Gastrocnemius medialis (tissue), 4 donors: Measurements from ENCODE around the gene DNAH2. TPM values are rescaled to one million over a fixed set of nuclear protein-coding genes. Genes with fewer than 3 reads are reported as not detected.

Experiments
- ATAC-seq, 2 donors: fragments of 150-250 bp; one replicate each; pipeline ENCODE4 v1.9.1; 2016
- DNase-seq, 2 donors: peaks; one replicate each; pipeline ENCODE4 v3.0.0-alpha.2; 2019
- H3K27ac ChIP-seq, 4 donors: fragments of 200-600 bp; sonication (generic); 1 replicate in 1 of 4; 2 replicates in 3 of 4; pipeline ENCODE4 v1.5.1; 2016 to 2018; ENCODE audit warnings: mild to moderate bottlenecking in 2 of 4, moderate library complexity in 1 of 4
- H3K27me3 ChIP-seq, 3 donors: fragments of 200-600 bp; sonication (generic) in 2 of 3; 1 replicate in 1 of 3; 2 replicates in 2 of 3; pipeline versions ENCODE4 v1.5.1 to v1.6.0; 2016 to 2019; ENCODE audit warnings: mild to moderate bottlenecking in 1 of 3, moderate library complexity in 1 of 3
- H3K36me3 ChIP-seq, 2 donors: fragments of 200-600 bp; sonication (generic) in 1 of 2; one replicate each; pipeline ENCODE4 v1.5.1; 2017 to 2018
- H3K4me1 ChIP-seq, 2 donors: fragments of 200-600 bp; sonication (generic) in 1 of 2; one replicate each; pipeline ENCODE4 v1.5.1; 2016 to 2017; ENCODE audit warnings: mild to moderate bottlenecking in 2 of 2
- H3K4me3 ChIP-seq, 4 donors: fragments of 200-600 bp; sonication (generic) in 3 of 4; 1 replicate in 1 of 4; 2 replicates in 3 of 4; pipeline ENCODE4 v1.5.1; 2016 to 2019; ENCODE audit warnings: mild to moderate bottlenecking in 2 of 4
- H3K9me3 ChIP-seq, 3 donors: fragments of 200-600 bp; sonication (generic) in 2 of 3; 1 replicate in 1 of 3; 2 replicates in 2 of 3; pipeline ENCODE4 v1.5.1; 2016 to 2019
- POLR2A ChIP-seq, 2 donors: fragments of 450-650 bp; IDR thresholded peaks; one replicate each; pipeline ENCODE4 v1.6.1; 2017; ENCODE audit warnings: antibody characterized with exemption in 2 of 2, mild to moderate bottlenecking in 2 of 2, moderate library complexity in 2 of 2
- in situ Hi-C, 4 donors: fragments of 200-750 bp; cut with MboI; loops; one replicate each; pipeline versions ENCODE4 v1.15.0 to v1.8.0; 2017; ENCODE audit warnings: low sequenced_read_pairs in 4 of 4
- intact Hi-C: fragments of 100-400 bp; cut with DNase I; formaldehyde crosslinking; loops from one replicate; pipeline ENCODE4 v1.15.1; 2023; ENCODE audit warnings: low total_unique reads
- total RNA-seq, 4 donors: library from RNA; depleted of rRNA; stranded (reverse); fragments of >200 nt; gene quantifications; one replicate each; pipeline versions ENCODE4 v1.1.0 to v1.2.3, GENCODE V29; 2016
- TF ChIP-seq, protein P1 (sequence below), 5 experiments: fragments of 450-650 bp in 3 of 5; fragments of 200-600 bp in 2 of 5; sonication (generic) in 2 of 5; IDR thresholded peaks in 4 of 5; conservative IDR thresholded peaks in 1 of 5; 1 replicate in 4 of 5; 2 replicates in 1 of 5; pipeline ENCODE4 v1.5.1; 2016 to 2019; ENCODE audit warnings: antibody characterized with exemption in 5 of 5, mild to moderate bottlenecking in 3 of 5, moderate library complexity in 3 of 5

The DNAH2 gene
- total RNA-seq, 4 donors from 2014 or later, result not detected

DNA sequence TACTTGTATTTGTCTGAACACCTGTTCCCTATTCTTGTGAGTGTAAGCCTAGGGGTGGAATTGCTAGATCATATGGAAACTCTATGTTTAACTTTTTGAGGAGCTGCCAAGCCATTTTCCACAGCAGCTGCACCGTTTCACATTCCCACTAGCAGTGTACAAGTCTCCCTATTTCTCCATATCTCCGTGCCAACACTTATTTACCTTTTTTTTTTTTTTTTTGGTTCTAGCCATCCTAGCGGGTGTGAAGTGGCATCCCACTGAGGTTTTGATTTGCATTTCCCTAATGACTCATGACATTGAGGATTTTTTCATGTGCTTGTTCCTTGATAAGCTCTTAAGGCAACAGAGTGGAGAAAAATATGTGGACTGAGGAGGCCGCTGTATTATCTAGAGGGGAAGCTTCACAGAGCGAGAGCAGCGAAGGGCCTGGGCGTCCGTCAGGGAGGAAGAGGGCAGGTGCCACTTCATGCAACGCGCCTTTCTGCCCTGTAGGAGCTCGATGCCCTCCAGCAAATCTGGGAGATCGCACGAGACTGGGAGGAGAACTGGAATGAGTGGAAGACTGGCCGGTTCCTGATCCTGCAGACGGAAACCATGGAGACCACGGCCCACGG lies 50.0 kb downstream of the DNAH2 start:
- Histone ChIP-seq H3K4me3 (no peak overlapping the region), H3K27ac (no peak overlapping the region), H3K4me1 (no peaks in the 10 kb centered on the region), H3K36me3 (no peaks in the 10 kb centered on the region), H3K27me3 (peaks cover 0 to 4% (median 3%) of the 10 kb centered on the region in 3 donors), H3K9me3 (no peaks in the 10 kb centered on the region)
- in situ Hi-C loops, result no loop called here
- TF ChIP-seq POLR2A (IDR thresholded peaks at IDR 0.05), result no peak
- TF ChIP-seq, protein P1, sequence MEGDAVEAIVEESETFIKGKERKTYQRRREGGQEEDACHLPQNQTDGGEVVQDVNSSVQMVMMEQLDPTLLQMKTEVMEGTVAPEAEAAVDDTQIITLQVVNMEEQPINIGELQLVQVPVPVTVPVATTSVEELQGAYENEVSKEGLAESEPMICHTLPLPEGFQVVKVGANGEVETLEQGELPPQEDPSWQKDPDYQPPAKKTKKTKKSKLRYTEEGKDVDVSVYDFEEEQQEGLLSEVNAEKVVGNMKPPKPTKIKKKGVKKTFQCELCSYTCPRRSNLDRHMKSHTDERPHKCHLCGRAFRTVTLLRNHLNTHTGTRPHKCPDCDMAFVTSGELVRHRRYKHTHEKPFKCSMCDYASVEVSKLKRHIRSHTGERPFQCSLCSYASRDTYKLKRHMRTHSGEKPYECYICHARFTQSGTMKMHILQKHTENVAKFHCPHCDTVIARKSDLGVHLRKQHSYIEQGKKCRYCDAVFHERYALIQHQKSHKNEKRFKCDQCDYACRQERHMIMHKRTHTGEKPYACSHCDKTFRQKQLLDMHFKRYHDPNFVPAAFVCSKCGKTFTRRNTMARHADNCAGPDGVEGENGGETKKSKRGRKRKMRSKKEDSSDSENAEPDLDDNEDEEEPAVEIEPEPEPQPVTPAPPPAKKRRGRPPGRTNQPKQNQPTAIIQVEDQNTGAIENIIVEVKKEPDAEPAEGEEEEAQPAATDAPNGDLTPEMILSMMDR (IDR thresholded peaks at IDR 0.05 in 4 of 5, conservative IDR thresholded peaks at IDR 0.05 in 1 of 5), result no peak
- intact Hi-C loops, result no loop called here
- DNase-seq, result no peak
- no peak for ATAC-seq

DNA sequence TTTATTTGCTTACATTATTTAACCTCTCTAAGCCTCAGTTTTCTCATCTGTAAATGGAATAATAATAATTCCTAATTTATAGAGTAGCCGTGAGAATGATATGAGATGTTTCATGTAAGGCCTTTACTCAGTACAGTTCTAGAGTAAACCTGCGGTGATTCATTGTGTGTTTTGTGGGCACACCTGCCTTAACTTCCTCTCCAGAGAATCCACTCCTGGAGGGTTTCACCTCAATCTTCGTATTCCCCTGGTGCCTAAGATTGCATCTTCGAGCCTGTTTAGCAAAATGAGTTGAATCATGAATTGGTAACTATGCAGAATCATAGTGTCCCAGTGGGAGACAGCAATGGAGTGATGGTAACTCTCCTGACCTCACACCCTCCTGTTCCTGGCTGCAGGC lies 52.3 kb downstream of the DNAH2 start:
- no peaks in the 10 kb centered on the region for H3K4me1 ChIP-seq
- H3K9me3 ChIP-seq, result no peaks in the 10 kb centered on the region
- no peaks in the 10 kb centered on the region for H3K36me3 ChIP-seq
- peaks cover 0 to 4% (median 3%) of the 10 kb centered on the region in 3 donors for H3K27me3 ChIP-seq
- intact Hi-C loops (no loop called here), in situ Hi-C loops (no loop called here)
- no peak overlapping the region for H3K27ac ChIP-seq
- no peak overlapping the region for H3K4me3 ChIP-seq
- DNase-seq, result no peak
- no peak for TF ChIP-seq POLR2A (IDR thresholded peaks at IDR 0.05)
- TF ChIP-seq, protein P1 (IDR thresholded peaks at IDR 0.05 in 4 of 5, conservative IDR thresholded peaks at IDR 0.05 in 1 of 5), result no peak
- no peak for ATAC-seq

DNA sequence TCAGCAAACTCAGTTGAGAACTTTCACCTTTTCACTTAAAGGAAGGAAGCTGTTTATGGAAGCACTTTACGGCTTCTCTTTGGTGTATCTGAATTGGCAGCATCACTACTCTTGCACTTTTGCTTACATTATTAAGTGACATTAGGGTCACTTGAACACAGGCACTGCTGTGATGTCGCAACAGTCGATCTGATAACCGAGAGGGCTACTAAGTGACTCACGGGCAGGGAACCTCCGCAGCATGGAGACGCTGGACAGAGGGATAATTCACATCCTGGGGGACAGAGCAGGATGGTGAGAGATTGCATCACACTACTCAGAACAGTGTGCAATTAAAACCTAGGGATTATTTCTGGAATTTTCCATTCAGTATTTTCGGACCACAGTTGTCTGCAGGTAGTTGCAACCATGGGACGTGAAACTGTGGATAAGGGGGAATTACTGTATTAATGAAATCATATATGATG lies 56.5 kb downstream of the DNAH2 start:
- intact Hi-C loops (no loop called here), in situ Hi-C loops (no loop called here)
- Histone ChIP-seq H3K4me1 (no peaks in the 10 kb centered on the region), H3K27me3 (peaks cover 0 to 5% (median 4%) of the 10 kb centered on the region in 3 donors), H3K27ac (no peak overlapping the region), H3K36me3 (no peaks in the 10 kb centered on the region), H3K4me3 (no peak overlapping the region), H3K9me3 (no peaks in the 10 kb centered on the region)
- no peak for TF ChIP-seq POLR2A (IDR thresholded peaks at IDR 0.05)
- TF ChIP-seq, protein P1 (IDR thresholded peaks at IDR 0.05 in 4 of 5, conservative IDR thresholded peaks at IDR 0.05 in 1 of 5), result no peak
- ATAC-seq (no peak), DNase-seq (no peak)

DNA sequence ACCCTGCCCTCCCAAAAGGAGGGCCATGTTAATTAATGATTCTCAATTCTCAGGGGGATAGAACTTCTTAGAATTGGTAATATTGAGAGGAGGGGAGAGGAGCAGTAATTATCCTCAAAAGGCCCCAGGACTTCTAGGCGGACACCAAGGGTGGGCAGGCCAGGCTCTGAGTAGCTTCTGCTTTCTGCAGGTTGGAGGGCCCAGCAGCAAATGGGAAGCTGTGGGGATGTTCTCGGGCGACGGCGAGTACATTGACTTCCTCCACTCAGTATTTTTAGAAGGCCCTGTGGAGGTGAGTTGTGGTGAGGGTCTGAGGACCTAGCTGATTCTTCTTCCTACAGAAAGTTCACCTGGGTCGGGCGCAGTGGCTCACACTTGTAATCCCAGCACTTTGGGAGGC lies 57.5 kb downstream of the DNAH2 start:
- H3K4me3 ChIP-seq, result no peak overlapping the region
- H3K27me3 ChIP-seq, result peaks cover 0 to 5% (median 4%) of the 10 kb centered on the region in 3 donors
- no peaks in the 10 kb centered on the region for H3K4me1 ChIP-seq
- TF ChIP-seq POLR2A (IDR thresholded peaks at IDR 0.05), result no peak
- TF ChIP-seq, protein P1 (IDR thresholded peaks at IDR 0.05 in 4 of 5, conservative IDR thresholded peaks at IDR 0.05 in 1 of 5), result no peak
- ATAC-seq (no peak), DNase-seq (no peak)
- no peaks in the 10 kb centered on the region for H3K36me3 ChIP-seq
- H3K9me3 ChIP-seq, result no peaks in the 10 kb centered on the region
- intact Hi-C loops (no loop called here), in situ Hi-C loops (no loop called here)
- H3K27ac ChIP-seq, result no peak overlapping the region

DNA sequence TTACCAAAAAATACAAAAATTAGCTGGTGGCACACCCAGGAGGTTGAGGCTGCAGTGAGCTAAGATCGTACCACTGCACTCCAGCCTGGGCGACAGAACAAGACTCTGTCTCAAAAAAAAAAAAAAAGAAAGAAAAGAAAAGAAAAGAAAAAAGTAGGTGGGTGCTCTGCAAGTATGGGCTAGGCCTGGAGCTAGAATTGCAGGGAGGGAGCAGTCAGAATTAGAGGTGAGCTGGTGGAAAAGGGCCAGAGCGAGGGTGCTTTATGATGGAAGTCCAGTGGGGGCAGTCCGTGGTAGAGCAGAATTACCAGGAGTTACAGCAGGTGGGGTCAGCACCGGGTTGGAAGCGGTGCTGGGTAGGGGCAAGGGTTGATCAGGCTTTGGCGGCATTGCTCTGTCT lies 59.5 kb downstream of the DNAH2 start:
- H3K27ac ChIP-seq, result no peak overlapping the region
- no peaks in the 10 kb centered on the region for H3K4me1 ChIP-seq
- H3K36me3 ChIP-seq, result no peaks in the 10 kb centered on the region
- ATAC-seq (no peak), DNase-seq (no peak)
- no peaks in the 10 kb centered on the region for H3K9me3 ChIP-seq
- TF ChIP-seq POLR2A (IDR thresholded peaks at IDR 0.05), result no peak
- TF ChIP-seq, protein P1 (IDR thresholded peaks at IDR 0.05 in 4 of 5, conservative IDR thresholded peaks at IDR 0.05 in 1 of 5), result no peak
- H3K27me3 ChIP-seq, result peaks cover 0 to 2% (median 0%) of the 10 kb centered on the region in 3 donors
- H3K4me3 ChIP-seq, result no peak overlapping the region
- in situ Hi-C loops, result no loop called here
- intact Hi-C loops, result no loop called here
